GM23338 (cell line): ENCODE data around the gene GALM. TPM values are rescaled to one million over a fixed set of nuclear protein-coding genes. Genes with fewer than 3 reads are reported as not detected.
A peak's percentile ranks its signal among the peaks of the same experiment; 100 is the strongest.

ENCODE experiments used
- ATAC-seq: fragments of 200-7000 bp; cut with Tn5 transposase; 3 replicates; pipeline ENCODE4 v1.9.1; 2020
- DNase-seq: peaks from one replicate; pipeline ENCODE4 v3.0.0-alpha.2; 2015; ENCODE audit warnings: low spot score
- H2AFZ ChIP-seq: fragments of 200-600 bp; sonication (generic); 2 replicates; pipeline ENCODE4 v1.8.0; 2016; ENCODE audit warnings: antibody characterized with exemption, mild to moderate bottlenecking, moderate library complexity
- H3F3A ChIP-seq: fragments of 200-600 bp; sonication (generic); replicated peaks from 2 replicates; pipeline ENCODE4 v1.8.0; 2017; ENCODE audit warnings: antibody characterized with exemption, mixed run types, low read depth
- H3K27ac ChIP-seq: fragments of 200-600 bp; sonication (generic); 2 replicates; pipeline ENCODE4 v1.6.1; 2016; ENCODE audit warnings: low read depth
- H3K27me3 ChIP-seq: fragments of 200-600 bp; sonication (generic); 2 replicates; pipeline ENCODE4 v1.8.0; 2016; ENCODE audit warnings: mild to moderate bottlenecking, mixed run types, moderate library complexity; ENCODE audit not compliant: insufficient read depth
- H3K36me3 ChIP-seq: fragments of 200-600 bp; sonication (generic); 2 replicates; pipeline ENCODE4 v1.8.0; 2016; ENCODE audit warnings: mild to moderate bottlenecking; ENCODE audit not compliant: insufficient read depth
- H3K4me1 ChIP-seq: fragments of 200-600 bp; sonication (generic); 2 replicates; pipeline ENCODE4 v1.8.0; 2016; ENCODE audit warnings: mild to moderate bottlenecking, moderate library complexity; ENCODE audit not compliant: insufficient read depth
- H3K4me2 ChIP-seq: fragments of 200-600 bp; sonication (generic); 2 replicates; pipeline ENCODE4 v1.7.1; 2017; ENCODE audit warnings: mixed run types
- H3K4me3 ChIP-seq: fragments of 200-600 bp; sonication (generic); 2 replicates; pipeline ENCODE4 v1.6.1; 2016; ENCODE audit warnings: mixed run types
- H3K79me2 ChIP-seq: fragments of 200-600 bp; sonication (generic); replicated peaks from 2 replicates; pipeline ENCODE4 v1.8.0; 2017; ENCODE audit warnings: mild to moderate bottlenecking; ENCODE audit not compliant: insufficient read depth
- H3K9me2 ChIP-seq: fragments of 200-600 bp; sonication (generic); 2 replicates; pipeline ENCODE4 v1.8.0; 2017; ENCODE audit not compliant: insufficient read depth
- H4K20me1 ChIP-seq: fragments of 200-600 bp; sonication (generic); replicated peaks from 2 replicates; pipeline ENCODE4 v1.8.0; 2017; ENCODE audit warnings: mild to moderate bottlenecking; ENCODE audit not compliant: insufficient read depth
- H3K27ac Mint-ChIP-seq: 2 replicates; pipeline ENCODE4 v1.8.0; 2020; ENCODE audit warnings: inconsistent platforms, mild to moderate bottlenecking, moderate library complexity, mixed read lengths
- H3K27me3 Mint-ChIP-seq: 3 replicates; pipeline ENCODE4 v1.8.0; 2022; ENCODE audit warnings: low read depth, mild to moderate bottlenecking, moderate library complexity, mixed read lengths, inconsistent platforms; ENCODE audit not compliant: insufficient read depth, poor library complexity
- H3K36me3 Mint-ChIP-seq: 3 replicates; pipeline ENCODE4 v1.8.0; 2021; ENCODE audit warnings: low read depth, mild to moderate bottlenecking, inconsistent platforms, moderate library complexity, mixed read lengths
- H3K4me1 Mint-ChIP-seq: 3 replicates; pipeline ENCODE4 v1.8.0; 2020; ENCODE audit warnings: mild to moderate bottlenecking, inconsistent platforms, mixed read lengths
- H3K4me3 Mint-ChIP-seq: 3 replicates; pipeline ENCODE4 v1.8.0; 2021; ENCODE audit warnings: moderate library complexity, mild to moderate bottlenecking, inconsistent platforms, mixed read lengths
- H3K9me3 Mint-ChIP-seq: 3 replicates; pipeline ENCODE4 v1.8.0; 2020; ENCODE audit warnings: moderate library complexity, mild to moderate bottlenecking, inconsistent platforms, mixed read lengths
- CREB1 ChIP-seq: fragments of 250-450 bp; sonication (Bioruptor Pico); IDR thresholded peaks from 2 replicates; pipeline ENCODE4 v1.5.0; 2020; ENCODE audit warnings: low read depth, mild to moderate bottlenecking, moderate library complexity
- CTCF ChIP-seq, 2 experiments: fragments of 200-600 bp in 1 of 2; sonication (generic) in 1 of 2; conservative IDR thresholded peaks; 2 replicates each; pipeline versions ENCODE4 v1.5.1 to v1.6.1; 2016 to 2017; ENCODE audit warnings: antibody characterized with exemption in 2 of 2, low read depth in 2 of 2, mild to moderate bottlenecking in 2 of 2, moderate library complexity in 1 of 2
- EZH2 ChIP-seq: fragments of 200-600 bp; sonication (generic); IDR thresholded peaks from one replicate; pipeline ENCODE4 v1.8.0; 2017; ENCODE audit warnings: antibody characterized with exemption, mild to moderate bottlenecking, low read depth; ENCODE audit not compliant: unreplicated experiment
- EZH2phosphoT487 ChIP-seq: fragments of 200-600 bp; sonication (generic); IDR thresholded peaks from one replicate; pipeline ENCODE4 v1.8.1; 2018; ENCODE audit warnings: antibody characterized with exemption; ENCODE audit not compliant: unreplicated experiment
- JUNB ChIP-seq: IDR thresholded peaks from one replicate; pipeline ENCODE4 v1.6.1; 2016; ENCODE audit warnings: antibody characterized with exemption; ENCODE audit not compliant: unreplicated experiment
- NANOG ChIP-seq: IDR thresholded peaks from 2 replicates; pipeline ENCODE4 v1.6.1; 2016; ENCODE audit warnings: antibody characterized with exemption, borderline replicate concordance
- POLR2AphosphoS5 ChIP-seq: IDR thresholded peaks from 2 replicates; pipeline ENCODE4 v1.6.1; 2016; ENCODE audit warnings: antibody characterized with exemption, low read depth
- REST ChIP-seq: IDR thresholded peaks from one replicate; pipeline ENCODE4 v1.6.1; 2018; ENCODE audit warnings: antibody characterized with exemption; ENCODE audit not compliant: unreplicated experiment
- STAT1 ChIP-seq: IDR thresholded peaks from one replicate; pipeline ENCODE4 v1.6.1; 2016; ENCODE audit warnings: antibody characterized with exemption; ENCODE audit not compliant: unreplicated experiment
- ZNF331 ChIP-seq: fragments of 250-450 bp; sonication (Bioruptor Pico); IDR thresholded peaks from 2 replicates; pipeline ENCODE4 v1.5.0; 2020; ENCODE audit warnings: low read depth, mild to moderate bottlenecking, moderate library complexity
- polyA plus RNA-seq: library from polyadenylated mRNA; unstranded; fragments of >200 nt; fragmentation: Nextera tagmentation; extraction: Ambion mirVana; gene quantifications from 2 replicates; pipeline ENCODE4 v1.2.1, GENCODE V29; 2016
- total RNA-seq: library from RNA; depleted of rRNA; stranded (reverse); fragments of >200 nt; shearing (Covaris generic); gene quantifications from 2 replicates; pipeline ENCODE4 v1.2.3, GENCODE V29; 2014

Gene GALM
- total and polyA plus RNA-seq, 2 experiments from 2014 or later, result 9.3 to 21.6 TPM

GRCh38 chr2:38691994-38692393, 26.1 kb downstream of the GALM start:
- Mint-ChIP-seq H3K27ac (no peak overlapping the region), H3K4me3 (no peak overlapping the region), H3K36me3 (peaks cover 4% of the 10 kb centered on the region; the same call in 1 of the 3 replicates), H3K9me3 (no peaks in the 10 kb centered on the region), H3K27me3 (peaks cover 2% of the 10 kb centered on the region), H3K4me1 (peaks cover 3% of the 10 kb centered on the region; the same call in 2 of the 3 replicates)
- Histone ChIP-seq H4K20me1 (no peaks in the 10 kb centered on the region), H2AFZ (no peak overlapping the region), H3F3A (no peaks in the 10 kb centered on the region), H3K36me3 (no peaks in the 10 kb centered on the region; the same call in 1 of the 2 replicates), H3K9me2 (no peaks in the 10 kb centered on the region), H3K4me3 (no peak overlapping the region), H3K4me1 (no peaks in the 10 kb centered on the region), H3K27me3 (no peaks in the 10 kb centered on the region), H3K79me2 (no peaks in the 10 kb centered on the region), H3K27ac (no peak overlapping the region), H3K4me2 (no peak overlapping the region)
- no peak for TF ChIP-seq JUNB
- no peak for TF ChIP-seq EZH2
- no peak for TF ChIP-seq STAT1
- no peak for TF ChIP-seq POLR2AphosphoS5
- TF ChIP-seq ZNF331 (CRISPR knock-in tag), result no peak
- no peak for TF ChIP-seq CTCF (conservative IDR thresholded peaks at IDR 0.05; ENCODE audit: low read depth in 2 of 2)
- TF ChIP-seq CREB1, result no peak
- no peak for TF ChIP-seq NANOG
- no peak for TF ChIP-seq REST
- TF ChIP-seq EZH2phosphoT487, result no peak
- ATAC-seq (no peak), DNase-seq (no peak)

- Mint-ChIP-seq H3K4me1 (peaks cover 3% of the 10 kb centered on the region; the same call in 2 of the 3 replicates), H3K4me3 (no peak overlapping the region), H3K36me3 (peaks cover 4% of the 10 kb centered on the region; the same call in 1 of the 3 replicates), H3K27ac (peak overlapping the region; percentile 45; the same call in 1 of the 2 replicates), H3K9me3 (no peaks in the 10 kb centered on the region), H3K27me3 (peaks cover 2% of the 10 kb centered on the region)
- ATAC-seq (peak; percentile 36; the same call in 2 of the 3 replicates), DNase-seq (no peak)
- H3K4me3 ChIP-seq, result no peak overlapping the region
- H4K20me1 ChIP-seq, result no peaks in the 10 kb centered on the region
- H3K79me2 ChIP-seq, result no peaks in the 10 kb centered on the region
- TF ChIP-seq CREB1, result no peak
- H3K36me3 ChIP-seq, result no peaks in the 10 kb centered on the region; the same call in 1 of the 2 replicates
- no peaks in the 10 kb centered on the region for H3F3A ChIP-seq
- H3K4me1 ChIP-seq, result no peaks in the 10 kb centered on the region
- H3K27me3 ChIP-seq, result no peaks in the 10 kb centered on the region
- no peak overlapping the region for H3K4me2 ChIP-seq
- no peak overlapping the region for H2AFZ ChIP-seq
- no peak overlapping the region for H3K27ac ChIP-seq
- no peaks in the 10 kb centered on the region for H3K9me2 ChIP-seq
Observed at GRCh38 chr2:38692636-38693318, 26.9 kb downstream of the GALM start.
